Left renal cortex interstitium (tissue), 4 donors: ENCODE results near the gene DPP6. TPM values are rescaled to one million over a fixed set of nuclear protein-coding genes. Genes with fewer than 3 reads are reported as not detected.
A peak's percentile ranks its signal among the peaks of the same experiment; 100 is the strongest.

Source experiments
- DNase-seq, 4 donors: peaks; one replicate each; pipeline ENCODE4 v3.0.0-alpha.2; 2013; ENCODE audit warnings: low read depth in 4 of 4, low spot score in 2 of 4, missing footprints in 1 of 4
- polyA plus RNA-seq, 4 donors: library from polyadenylated mRNA; unstranded; fragments of 120-200 nt; gene quantifications; one replicate each; pipeline ENCODE4 v1.2.1, GENCODE V29; 2013; ENCODE audit not compliant: insufficient read length in 4 of 4

Gene DPP6
- polyA plus RNA-seq, 4 donors = 44.0 to 60.4 (median 52.3) TPM

DNA sequence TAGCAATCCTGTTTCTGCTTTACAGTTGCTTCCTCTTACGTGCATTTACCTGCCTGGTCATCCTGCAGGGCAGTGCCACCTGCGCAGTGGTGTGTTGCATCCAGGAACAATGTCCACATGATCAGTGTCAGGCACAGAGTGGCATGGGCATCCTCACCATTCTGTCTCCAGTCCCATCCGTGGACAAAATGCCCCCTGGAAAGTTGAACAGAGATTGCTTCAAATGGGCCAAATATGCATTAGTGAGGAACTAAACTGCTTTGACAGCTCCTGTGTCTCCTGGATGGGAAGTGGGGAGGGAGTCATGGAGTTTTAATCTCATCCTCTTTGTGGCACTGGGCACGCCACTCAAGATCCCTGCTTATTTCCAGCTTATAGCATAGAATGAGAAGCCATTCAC is 151.8 kb downstream of the DPP6 start:
- DNase-seq = no peak

DNA sequence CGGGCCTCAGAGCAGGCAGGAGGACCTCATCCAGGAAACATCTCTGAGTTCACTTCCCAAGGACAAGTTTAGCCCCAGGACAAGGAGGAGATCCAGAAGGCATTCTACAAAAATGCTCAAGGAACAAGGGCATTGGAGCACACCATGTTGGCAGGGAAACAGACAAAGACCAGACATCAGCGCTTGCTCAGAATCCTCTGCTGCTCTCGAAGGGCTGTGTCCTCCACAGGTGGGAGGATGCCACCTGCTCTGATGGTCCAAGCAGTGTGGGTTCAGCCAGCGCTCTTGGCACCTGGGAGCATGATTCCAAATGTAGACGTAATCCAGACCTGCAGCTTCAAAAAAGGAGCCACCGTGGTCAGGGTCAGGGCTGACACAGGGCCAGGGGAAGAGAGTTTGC is 160.7 kb downstream of the DPP6 start:
- no peak for DNase-seq

DNA sequence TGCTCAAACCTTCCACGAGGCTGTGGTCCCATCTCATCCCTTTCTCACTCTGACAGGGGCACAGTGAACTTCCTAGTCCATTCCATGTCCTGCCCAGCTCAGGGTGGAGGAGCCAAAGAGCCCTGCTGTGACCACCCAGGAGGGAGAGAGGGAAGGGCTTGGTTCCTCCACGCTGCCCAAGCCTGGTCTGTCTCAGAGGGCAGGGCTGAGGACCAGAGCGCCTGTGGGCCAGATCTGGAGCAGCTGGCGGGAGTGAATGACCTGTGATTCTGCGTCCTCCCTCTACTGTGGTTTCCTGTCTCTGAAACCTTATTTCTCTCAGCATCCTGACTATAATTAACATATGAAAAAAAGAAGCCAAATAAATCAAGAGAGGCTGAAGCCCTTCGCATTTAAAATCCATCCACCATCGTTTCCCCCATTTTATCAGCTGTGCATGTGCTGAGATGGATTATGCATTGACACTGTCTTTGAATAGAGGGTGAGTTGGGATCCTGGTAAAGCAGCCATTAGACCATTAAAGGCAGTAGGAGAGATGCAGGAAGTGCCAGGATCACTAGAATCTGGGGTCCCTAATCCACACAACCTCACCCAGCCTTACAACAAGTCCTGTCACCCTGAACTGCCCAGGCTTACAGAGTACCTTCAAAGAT is 165.6 kb downstream of the DPP6 start:
- no peak for DNase-seq

DNA sequence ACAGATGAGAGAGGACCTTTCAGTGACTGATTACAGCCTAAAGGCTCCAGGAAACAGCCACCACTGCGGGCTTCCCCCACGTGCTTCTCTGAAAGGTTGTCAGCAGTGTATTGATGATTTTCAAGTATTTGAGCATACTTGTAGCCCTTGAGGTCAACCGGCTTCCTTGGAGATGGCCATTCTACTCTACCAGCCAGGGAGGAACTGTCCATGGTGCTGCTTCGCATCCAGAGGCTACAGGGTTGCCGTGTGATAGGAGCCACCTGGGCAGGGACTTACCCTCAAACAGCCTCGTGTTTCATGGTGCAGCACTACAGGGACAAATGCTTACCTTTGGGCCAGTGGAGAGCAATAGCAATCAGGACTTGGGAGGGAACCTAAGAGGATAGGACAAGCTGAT is 179.5 kb downstream of the DPP6 start:
- DNase-seq = peak; percentile 18 to 44 (median 29)

DNA sequence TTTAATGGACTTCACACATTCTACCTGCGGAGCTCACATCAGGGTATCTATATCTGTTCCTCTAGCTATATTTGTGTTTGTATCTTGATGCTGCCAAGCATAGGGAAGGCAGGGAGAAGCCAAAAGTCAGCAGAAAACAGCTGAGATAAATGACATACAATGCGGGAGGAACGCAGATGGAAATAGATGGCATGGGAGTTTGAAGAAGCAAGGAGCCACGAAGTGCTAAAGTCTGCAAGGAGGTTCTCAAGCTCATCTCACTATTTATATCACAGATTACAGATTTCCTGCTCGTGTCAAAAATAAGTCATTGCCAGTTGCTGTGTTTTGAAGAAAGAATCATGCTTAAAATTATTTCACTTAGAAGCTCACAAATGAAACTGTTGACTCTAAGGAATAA is 180.5 kb downstream of the DPP6 start:
- no peak for DNase-seq

DNA sequence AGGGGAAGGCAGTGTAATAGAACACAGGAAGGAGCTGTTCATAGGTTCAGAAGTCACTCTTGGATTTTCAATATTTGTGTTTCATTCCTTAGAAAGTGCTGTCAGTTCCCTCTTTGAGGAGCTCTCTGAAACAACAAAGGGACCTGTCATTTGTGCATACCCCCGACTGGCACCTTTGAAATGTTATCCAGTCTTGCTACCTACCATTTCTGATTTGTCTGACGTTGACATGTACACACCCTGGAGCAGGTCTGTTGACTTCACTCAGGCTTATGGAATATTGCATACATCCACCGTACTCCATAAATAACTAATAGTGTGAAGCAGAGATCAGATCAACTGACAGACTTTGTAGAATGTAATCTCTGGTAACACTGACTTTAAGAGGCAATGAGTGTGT is 189.8 kb downstream of the DPP6 start:
- DNase-seq = no peak

DNA sequence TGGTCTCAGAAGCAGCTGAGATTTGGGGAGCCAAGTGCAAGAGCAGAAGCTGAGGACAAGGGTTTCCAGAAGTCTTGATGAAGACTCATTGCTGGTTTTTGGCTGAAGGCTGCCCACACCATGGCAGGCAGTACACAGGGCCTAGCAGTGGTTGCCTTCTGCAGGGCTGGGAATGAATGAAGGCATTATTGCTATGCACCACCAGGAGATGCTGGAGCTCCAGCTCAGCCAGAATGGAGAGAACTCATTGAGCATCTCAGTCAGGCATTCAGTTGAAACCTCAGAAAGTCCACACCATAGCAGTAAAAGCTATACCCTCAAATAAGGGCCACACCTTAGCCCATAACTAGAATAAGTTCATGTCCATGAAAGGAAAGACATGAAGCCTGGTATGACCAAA is 190.5 kb downstream of the DPP6 start:
- DNase-seq = no peak

DNA sequence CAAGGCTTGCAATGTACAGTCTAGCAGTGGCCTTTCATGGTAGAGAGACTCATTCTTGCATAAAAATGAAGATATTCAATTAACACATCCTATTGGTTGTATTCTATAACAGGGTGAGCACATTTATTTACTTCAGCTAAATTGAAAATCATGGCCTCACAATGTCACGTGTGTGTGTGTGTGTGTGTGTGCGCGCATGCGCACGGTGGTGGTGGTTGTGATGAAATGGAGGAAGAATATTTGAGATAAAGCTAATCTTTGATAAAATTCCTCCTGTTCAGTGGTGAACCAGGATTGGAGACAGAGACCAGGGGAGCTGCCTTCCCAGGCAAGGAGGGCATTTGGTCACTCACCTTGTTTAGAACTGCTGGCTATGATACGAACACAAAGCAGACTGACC is 199.8 kb downstream of the DPP6 start:
- no peak for DNase-seq

DNA sequence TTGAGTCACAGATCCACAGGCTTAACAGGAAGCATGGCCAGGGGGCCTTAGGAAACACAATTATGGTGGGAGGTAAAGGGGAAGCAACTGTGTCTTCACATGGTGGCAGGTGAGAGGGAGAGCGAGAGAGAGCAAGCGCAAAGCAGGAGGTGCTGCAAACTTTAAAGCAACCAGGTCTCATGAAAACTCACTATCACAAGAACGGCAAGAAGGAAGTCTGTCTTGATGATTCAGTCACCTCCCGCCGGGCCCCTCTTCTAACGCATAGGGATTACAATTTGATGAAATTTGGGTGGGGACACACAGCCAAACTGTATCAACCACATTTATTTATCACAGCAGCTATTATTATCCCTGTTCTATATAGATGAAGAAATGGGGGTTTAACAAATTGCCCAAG is 201.6 kb downstream of the DPP6 start:
- DNase-seq = no peak

DNA sequence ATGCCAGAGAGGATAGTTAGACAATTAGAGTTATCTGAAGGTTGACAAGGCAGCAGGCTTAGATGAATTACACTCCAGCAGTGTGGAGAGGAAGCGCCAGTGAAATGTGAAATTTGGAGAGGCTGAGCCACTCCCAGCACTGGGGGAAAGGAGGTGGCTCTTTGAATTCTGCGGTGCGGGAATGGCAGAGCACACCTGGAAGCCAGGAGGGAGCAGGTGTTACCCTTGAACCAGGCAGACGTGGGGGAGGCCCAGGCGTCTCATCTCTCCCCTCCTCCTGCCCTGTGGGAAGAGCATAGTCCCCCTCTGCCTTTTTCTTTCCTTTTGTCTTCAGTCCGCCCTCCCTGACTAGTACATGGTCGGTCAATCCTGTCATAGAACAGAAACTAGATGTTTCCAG is 203.1 kb downstream of the DPP6 start:
- DNase-seq = no peak

DNA sequence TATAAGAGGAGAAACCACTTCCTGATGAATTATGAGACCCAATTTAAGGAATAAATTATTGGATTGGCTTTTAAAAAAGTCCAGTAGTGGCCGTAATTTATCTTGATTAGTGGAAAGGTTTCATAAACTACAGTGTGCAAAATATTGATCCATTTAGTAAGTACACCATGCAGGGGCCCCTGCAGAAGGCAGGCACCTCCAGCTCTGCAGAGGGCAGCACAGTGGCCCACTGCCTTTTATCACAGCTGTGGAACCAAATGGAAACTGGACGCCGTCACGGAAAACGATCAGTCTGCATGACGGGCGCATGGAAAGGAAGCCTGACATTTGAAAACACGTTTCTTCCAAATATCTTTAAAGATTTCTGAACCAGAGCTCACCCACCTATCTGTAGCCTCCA is 204.0 kb downstream of the DPP6 start:
- DNase-seq = no peak

DNA sequence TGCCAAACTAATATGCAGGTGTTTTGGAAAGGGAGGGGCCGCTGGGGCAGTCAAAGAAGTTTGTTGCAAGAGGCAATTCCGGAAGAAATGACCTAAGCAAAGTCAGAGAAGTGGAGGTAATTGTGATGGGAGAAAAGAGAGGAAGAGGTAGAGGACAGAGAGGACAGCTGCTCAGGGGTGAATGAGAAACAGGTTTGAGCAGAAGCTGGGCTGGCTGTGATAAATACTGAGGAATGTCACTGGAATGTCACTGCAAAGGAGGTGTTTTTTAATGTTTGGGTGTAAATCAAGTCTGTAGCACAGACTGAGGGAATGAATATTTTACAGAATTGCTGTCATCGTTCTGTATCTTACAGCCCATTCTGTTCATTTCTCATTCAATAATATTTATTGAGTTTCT is 207.2 kb downstream of the DPP6 start:
- no peak for DNase-seq

DNA sequence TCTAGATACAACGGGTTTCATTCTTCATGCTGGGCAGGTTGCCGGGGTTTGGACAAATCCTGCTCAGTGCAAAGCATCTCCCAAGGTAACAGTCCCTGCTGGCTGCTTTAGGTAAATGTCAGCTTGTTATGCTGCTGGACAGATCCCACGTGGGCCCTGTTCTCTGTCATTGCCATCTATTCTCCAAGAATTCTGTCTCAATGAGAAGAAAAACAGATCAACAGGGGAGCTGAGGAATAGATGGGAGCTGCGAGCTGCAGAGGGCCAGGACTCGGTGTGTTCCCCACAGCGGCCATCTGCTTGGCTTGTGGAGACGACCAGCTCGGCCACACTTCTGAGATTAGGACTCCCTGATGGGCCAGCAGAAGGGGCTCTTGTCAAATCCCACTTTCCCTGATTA is 235.2 kb downstream of the DPP6 start:
- no peak for DNase-seq

DNA sequence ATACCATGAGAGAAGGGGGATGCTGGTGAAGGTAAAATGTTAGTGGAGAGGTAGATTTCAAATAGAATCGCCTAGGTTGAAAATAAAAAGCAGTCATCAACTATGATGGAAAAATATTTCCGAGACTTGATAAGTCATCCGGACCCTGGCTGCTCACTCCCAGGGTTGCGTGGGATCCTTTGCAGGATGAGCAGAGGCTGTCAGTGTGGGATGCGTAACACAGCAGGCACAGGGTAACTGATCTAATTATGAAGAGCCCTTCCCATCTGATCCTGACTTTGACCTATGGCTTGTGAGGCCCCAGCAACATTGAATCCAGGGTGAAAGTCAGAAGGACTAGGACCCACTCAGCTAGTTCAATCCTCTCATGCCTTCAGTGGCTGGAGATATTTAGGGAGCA is 236.9 kb downstream of the DPP6 start:
- no peak for DNase-seq

DNA sequence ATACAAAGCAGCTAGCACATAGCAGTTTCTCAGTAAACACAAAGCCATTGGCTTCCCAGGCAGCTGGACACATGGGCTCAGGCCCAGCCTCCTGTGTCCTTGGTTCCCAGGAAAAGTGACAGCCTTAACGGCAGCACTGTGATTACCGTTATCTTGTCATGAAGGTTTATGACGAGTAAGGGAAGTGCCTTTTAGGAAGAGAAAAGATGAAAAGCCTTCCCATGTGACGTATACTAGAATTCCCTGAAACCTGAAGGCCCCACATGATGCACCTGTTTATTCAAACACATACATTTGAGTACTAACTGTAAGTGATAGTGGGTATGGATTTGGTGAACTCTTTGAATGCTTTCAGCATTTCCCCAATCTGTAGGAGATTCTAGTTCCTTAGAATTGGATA is 244.2 kb downstream of the DPP6 start:
- no peak for DNase-seq

DNA sequence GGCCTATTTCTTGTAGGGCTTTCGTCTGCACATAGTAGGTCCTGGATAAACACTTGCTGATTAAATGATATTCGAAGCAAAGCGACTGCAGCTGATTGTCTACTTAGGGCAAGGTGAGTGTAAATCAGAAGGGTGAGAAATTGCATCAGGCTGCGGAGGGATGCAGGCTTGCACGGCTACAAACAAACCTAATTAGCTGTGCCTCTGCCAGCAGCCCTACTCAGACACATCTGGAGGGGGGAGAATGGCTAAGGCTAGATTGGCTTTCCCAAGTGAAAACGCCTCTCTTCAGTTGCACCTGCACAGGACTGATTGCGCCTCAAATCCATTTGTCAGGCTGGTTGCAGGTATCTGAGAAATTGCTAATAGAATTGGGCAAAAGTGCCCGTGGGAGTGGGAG is 247.5 kb downstream of the DPP6 start:
- DNase-seq = no peak

DNA sequence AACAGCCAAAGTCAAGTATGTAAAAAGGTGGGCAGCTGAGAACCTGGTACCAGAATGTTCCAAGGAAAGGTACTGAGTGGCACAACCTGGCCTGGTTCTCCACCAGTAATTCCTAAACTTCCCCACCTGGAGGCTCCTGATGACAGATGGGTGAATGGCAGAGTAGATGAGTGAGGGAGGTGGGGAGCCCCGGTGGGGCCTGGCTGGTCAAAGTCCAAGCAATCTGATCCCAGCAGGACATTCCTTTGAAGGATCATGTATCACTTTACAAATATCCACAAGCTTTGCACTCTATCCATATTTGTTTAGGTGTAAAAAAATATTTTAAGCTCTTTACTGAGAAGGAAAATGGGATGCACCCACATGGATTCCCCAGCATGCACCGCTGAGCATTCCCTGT is 250.2 kb downstream of the DPP6 start:
- no peak for DNase-seq

DNA sequence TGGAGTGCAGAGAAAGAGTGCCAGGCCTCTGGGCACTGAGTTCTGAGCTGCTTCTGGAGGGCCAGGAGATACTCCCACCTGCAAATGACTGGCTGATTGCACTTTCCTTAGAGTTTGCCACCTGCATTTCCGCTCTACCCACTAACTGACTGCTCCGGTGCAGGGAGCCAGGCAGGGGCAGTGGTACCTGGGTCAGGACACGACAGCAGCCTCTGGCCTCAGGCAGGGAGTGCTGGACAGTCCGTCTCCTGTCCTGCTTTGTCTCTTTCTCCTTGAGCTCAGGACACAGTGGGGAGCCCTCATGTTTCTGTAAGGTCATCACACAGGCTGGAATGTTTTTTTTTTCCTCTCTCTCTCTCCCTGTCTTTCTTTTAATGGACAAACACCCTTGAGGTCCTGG is 252.0 kb downstream of the DPP6 start:
- DNase-seq = no peak

DNA sequence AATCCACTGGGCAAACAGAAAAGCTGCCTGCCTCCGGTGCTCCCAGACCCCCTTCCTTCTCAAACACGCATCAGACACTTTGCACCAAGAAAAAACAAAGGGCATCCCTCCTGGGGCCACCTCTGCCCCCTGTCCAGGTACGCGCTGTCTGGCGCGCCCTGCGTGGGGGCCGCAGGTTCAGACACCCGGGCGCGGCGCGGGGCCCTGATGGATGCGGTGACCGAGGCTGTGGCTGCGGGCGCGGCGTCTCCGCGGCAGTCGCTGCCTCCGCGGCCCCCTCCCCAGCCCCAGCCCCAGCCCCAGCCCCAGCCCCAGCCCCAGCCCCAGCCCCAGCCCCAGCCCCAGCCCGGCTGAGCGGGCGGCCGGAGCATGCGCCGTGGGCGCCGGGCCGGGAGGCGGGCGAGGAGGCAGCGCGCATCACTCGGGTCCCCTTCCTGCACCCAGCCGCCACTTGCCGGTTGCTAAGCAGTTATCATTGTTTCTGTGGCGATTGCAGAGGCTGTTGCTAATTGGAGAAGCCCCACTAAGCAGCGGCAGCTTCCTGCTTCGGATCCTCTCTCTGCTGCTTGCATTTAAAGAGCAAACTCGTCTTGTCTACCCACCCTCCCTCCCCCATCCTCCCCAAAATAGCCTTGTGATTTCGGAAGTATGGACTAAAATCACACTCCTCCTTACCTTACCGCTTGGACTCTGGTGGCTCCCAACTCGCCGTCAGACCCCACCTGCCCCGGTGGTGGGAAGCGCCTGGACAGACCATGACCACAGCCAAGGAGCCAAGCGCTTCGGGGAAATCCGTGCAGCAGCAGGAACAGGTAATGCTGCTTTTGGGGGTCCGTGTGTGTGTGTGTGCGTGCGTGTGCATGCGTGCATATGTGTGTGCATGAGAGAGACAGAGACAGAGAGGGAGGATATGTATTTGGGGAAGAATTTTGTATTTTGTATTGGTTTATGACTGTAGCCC is 252.8 kb downstream of the DPP6 start:
- peak in 1 of 4 donors; percentile 16 for DNase-seq

DNA sequence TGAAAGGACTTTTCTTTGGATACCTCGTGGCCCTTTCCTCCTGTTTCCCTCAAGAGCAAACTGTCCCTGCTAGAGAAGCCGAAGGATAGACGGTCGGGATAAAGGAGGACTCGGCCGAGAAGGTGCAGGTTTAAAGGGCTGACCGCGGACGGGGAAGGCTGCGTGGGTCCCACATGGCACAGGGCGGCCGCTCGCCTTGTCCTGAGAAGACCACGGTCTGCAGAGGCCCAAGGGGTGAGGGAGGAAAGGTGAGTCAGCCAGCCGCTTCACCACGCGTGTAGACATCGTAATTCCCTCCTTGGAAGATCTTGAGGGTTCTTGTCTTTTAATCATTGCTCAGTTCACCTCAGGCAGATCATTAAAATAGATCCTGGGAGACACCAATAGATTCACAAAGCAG is 253.8 kb downstream of the DPP6 start:
- no peak for DNase-seq

DNA sequence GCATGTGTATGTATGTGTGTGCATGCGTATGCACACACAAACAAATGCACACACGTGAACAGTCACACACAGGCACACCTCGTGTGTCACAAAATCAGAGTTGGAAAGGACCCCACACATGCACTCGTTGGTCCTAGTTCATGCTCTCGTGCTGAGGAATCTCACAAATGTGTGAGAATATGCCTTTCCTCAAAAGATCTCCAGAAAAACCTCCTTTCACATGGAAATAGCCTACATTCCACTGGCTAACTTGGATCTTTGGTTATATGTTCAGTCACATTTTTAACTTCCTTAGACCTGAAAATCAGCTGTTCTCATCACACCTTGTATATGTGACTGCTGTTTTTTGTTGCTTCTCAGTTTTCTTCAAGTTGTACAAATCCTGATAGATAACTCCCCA is 256.7 kb downstream of the DPP6 start:
- DNase-seq = no peak

DNA sequence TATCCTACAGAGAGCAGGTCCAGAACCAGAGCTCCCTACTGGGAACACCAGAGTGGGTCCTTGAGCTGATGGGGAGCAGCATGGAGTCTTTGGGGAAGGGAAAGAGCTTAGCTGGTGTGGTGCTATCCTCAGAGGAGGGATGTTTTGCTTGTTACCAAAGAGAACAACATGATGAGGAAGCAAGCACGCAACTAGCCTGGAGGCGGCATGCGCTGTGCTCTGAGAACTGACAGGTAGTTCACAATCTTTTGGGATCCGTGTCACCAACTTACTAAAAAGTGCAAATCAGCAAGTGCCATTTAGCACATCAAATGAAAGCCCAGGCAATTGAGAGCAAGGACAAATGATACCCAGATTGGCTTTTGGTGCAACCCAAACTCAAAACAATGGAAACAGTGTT is 257.9 kb downstream of the DPP6 start:
- DNase-seq = no peak
